NT2/D1 (cell line): ENCODE measurements around the gene FIGNL2.

Source experiments
- DNase-seq: peaks from one replicate; pipeline ENCODE4 v3.0.0-alpha.2; 2011; ENCODE audit warnings: low read depth, low spot score
- H3K27me3 ChIP-seq: 2 replicates; pipeline ENCODE4 v1.6.0; 2011; ENCODE audit warnings: mild to moderate bottlenecking; ENCODE audit not compliant: insufficient read length, insufficient read depth
- H3K36me3 ChIP-seq: 2 replicates; pipeline ENCODE4 v1.6.1; 2011; ENCODE audit warnings: mild to moderate bottlenecking, low read length, mixed read lengths; ENCODE audit not compliant: insufficient read depth, insufficient read length
- H3K4me1 ChIP-seq: 2 replicates; pipeline ENCODE4 v1.5.1; 2011; ENCODE audit not compliant: insufficient read depth, insufficient read length
- H3K4me3 ChIP-seq: 2 replicates; pipeline ENCODE4 v1.5.1; 2011; ENCODE audit warnings: low read depth; ENCODE audit not compliant: insufficient read length
- H3K9ac ChIP-seq: 2 replicates; pipeline ENCODE4 v1.6.0; 2011; ENCODE audit warnings: low read depth; ENCODE audit not compliant: insufficient read length
- H3K9me3 ChIP-seq: 2 replicates; pipeline ENCODE4 v1.5.1; 2011; ENCODE audit warnings: mild to moderate bottlenecking, low read length; ENCODE audit not compliant: insufficient read depth
- SUZ12 ChIP-seq: IDR thresholded peaks from 2 replicates; pipeline ENCODE4 v1.6.1; 2011; ENCODE audit not compliant: insufficient read length, insufficient read depth; ENCODE audit errors: extremely low read depth
- YY1 ChIP-seq: IDR thresholded peaks from 2 replicates; pipeline ENCODE4 v1.6.1; 2011; ENCODE audit not compliant: insufficient read length, insufficient read depth
- ZNF274 ChIP-seq: IDR thresholded peaks from 2 replicates; pipeline ENCODE4 v1.6.1; 2011; ENCODE audit warnings: mild to moderate bottlenecking, low read depth, low read length

Gene FIGNL2

GRCh38 chr12:51867796-51868428 is 19.4 kb upstream of the FIGNL2 start:
- Histone ChIP-seq H3K4me1 (peaks cover 38% of the 10 kb centered on the region), H3K36me3 (no peaks in the 10 kb centered on the region), H3K9me3 (no peaks in the 10 kb centered on the region), H3K27me3 (peaks cover 28% of the 10 kb centered on the region), H3K9ac (peak overlapping the region; percentile 96), H3K4me3 (no peak overlapping the region)
- DNase-seq = no peak
- TF ChIP-seq SUZ12 (no peak), ZNF274 (no peak), YY1 (no peak)

- no peaks in the 10 kb centered on the region for H3K9me3 ChIP-seq
- peaks cover 38% of the 10 kb centered on the region for H3K4me1 ChIP-seq
Measured at GRCh38 chr12:51867371-51867770, 18.9 kb upstream of the FIGNL2 start.

GRCh38 chr12:51866762-51867161 is 18.2 kb upstream of the FIGNL2 start:
- no peak for DNase-seq
- H3K4me1 ChIP-seq = peaks cover 39% of the 10 kb centered on the region
- H3K9me3 ChIP-seq = no peaks in the 10 kb centered on the region

More at GRCh38 chr12:51867371-51867770, 18.9 kb upstream of the FIGNL2 start:
- no peak overlapping the region for H3K4me3 ChIP-seq
- DNase-seq = no peak
- TF ChIP-seq YY1 = no peak
- no peak for TF ChIP-seq SUZ12
- TF ChIP-seq ZNF274 = no peak
- H3K9ac ChIP-seq = no peak overlapping the region
- H3K27me3 ChIP-seq = peaks cover 28% of the 10 kb centered on the region
- H3K36me3 ChIP-seq = no peaks in the 10 kb centered on the region

GRCh38 chr12:51866324-51866723 is 17.8 kb upstream of the FIGNL2 start:
- H3K36me3 ChIP-seq = no peaks in the 10 kb centered on the region
- H3K9me3 ChIP-seq = no peaks in the 10 kb centered on the region
- DNase-seq = no peak
- H3K4me3 ChIP-seq = no peak overlapping the region
- H3K4me1 ChIP-seq = peaks cover 35% of the 10 kb centered on the region
- H3K27me3 ChIP-seq = peaks cover 28% of the 10 kb centered on the region
- no peak for TF ChIP-seq YY1
- TF ChIP-seq SUZ12 = no peak
- no peak for TF ChIP-seq ZNF274
- H3K9ac ChIP-seq = peak overlapping the region; percentile 46

More at GRCh38 chr12:51866762-51867161, 18.2 kb upstream of the FIGNL2 start:
- Histone ChIP-seq H3K36me3 (no peaks in the 10 kb centered on the region), H3K9ac (no peak overlapping the region), H3K4me3 (no peak overlapping the region), H3K27me3 (peaks cover 28% of the 10 kb centered on the region)
- no peak for TF ChIP-seq SUZ12
- no peak for TF ChIP-seq ZNF274
- no peak for TF ChIP-seq YY1

GRCh38 chr12:51865757-51866270 is 17.3 kb upstream of the FIGNL2 start:
- H3K9me3 ChIP-seq = no peaks in the 10 kb centered on the region
- peak overlapping the region; percentile 79 for H3K9ac ChIP-seq
- H3K4me3 ChIP-seq = no peak overlapping the region

GRCh38 chr12:51864833-51865670 is 16.5 kb upstream of the FIGNL2 start:
- Histone ChIP-seq H3K36me3 (no peaks in the 10 kb centered on the region), H3K27me3 (peaks cover 15% of the 10 kb centered on the region), H3K9ac (peak overlapping the region; percentile 79), H3K4me3 (peak overlapping the region; percentile 54), H3K4me1 (peaks cover 31% of the 10 kb centered on the region), H3K9me3 (no peaks in the 10 kb centered on the region)
- no peak for TF ChIP-seq SUZ12
- TF ChIP-seq YY1 = no peak
- no peak for TF ChIP-seq ZNF274
- DNase-seq = no peak

More at GRCh38 chr12:51865757-51866270, 17.3 kb upstream of the FIGNL2 start:
- TF ChIP-seq ZNF274 (no peak), YY1 (peak; percentile 11), SUZ12 (no peak)
- H3K27me3 ChIP-seq = peaks cover 23% of the 10 kb centered on the region
- H3K36me3 ChIP-seq = no peaks in the 10 kb centered on the region
- peaks cover 32% of the 10 kb centered on the region for H3K4me1 ChIP-seq
- no peak for DNase-seq
